Measurements from ENCODE around the gene CLSTN3. TPM values are rescaled to one million over a fixed set of nuclear protein-coding genes. Genes with fewer than 3 reads are reported as not detected.
A peak's percentile ranks its signal among the peaks of the same experiment; 100 is the strongest.

The CLSTN3 gene
- total RNA-seq (10 to 100 TPM; 18.8 to 22.7 TPM), polyA plus RNA-seq (ENCODE audit: insufficient read depth, low read depth, low replicate concordance) (19.9 TPM)
- long read RNA-seq, donor 1, full-length matches to known transcripts, result 7 of 29 reads
- long read RNA-seq, donor 1, partial matches to known transcripts, result 22 of 29 reads
- long read RNA-seq, donor 1, other reads (novel, unspliced or antisense), result 0 of 29 reads
- long read RNA-seq, donor 2, full-length matches to known transcripts, result 1 of 9 reads
- long read RNA-seq, donor 2, partial matches to known transcripts, result 8 of 9 reads
- long read RNA-seq, donor 2, other reads (novel, unspliced or antisense), result 0 of 9 reads

- H3K27me3 ChIP-seq, result no peaks in the 10 kb centered on the region
- DNase-seq, result peak; percentile 89
- no peaks in the 10 kb centered on the region for H3K9me3 ChIP-seq
- peak within 1 kb of the TSS; percentile 24 to 82 for H3K27ac ChIP-seq
- intact Hi-C loops (cut with DNase I; ENCODE audit: low total_unique reads), result no loop called here
- no peaks in the 10 kb centered on the region for H3K36me3 ChIP-seq (ENCODE audit: low read depth, missing control alignments)
- 0 to 1% methylated on average over 12 to 38 of the region's 40 CpGs for WGBS, 2 donors
- no peak for TF ChIP-seq CTCF (IDR thresholded peaks at IDR 0.05)
- TF ChIP-seq POLR2A (IDR thresholded peaks at IDR 0.05), result no peak
- H3K4me1 ChIP-seq, result peaks cover 17% of the 10 kb centered on the region
- peak within 1 kb of the TSS; percentile 57 to 73 for H3K4me3 ChIP-seq
Measured at GRCh38 chr12:7129872-7130691, at the start of gene CLSTN3. Gene CLSTN3, plus strand, starts transcription at chr12:7130371. Its CDS starts 278 bp downstream, at chr12:7130649.

- intact Hi-C loops (cut with DNase I; ENCODE audit: low total_unique reads), result no loop called here
- WGBS, 2 donors, result 91% methylated on average over 14 of the region's 14 CpGs
- no peak for DNase-seq
- H3K36me3 ChIP-seq (ENCODE audit: low read depth, missing control alignments), result no peaks in the 10 kb centered on the region
- H3K9me3 ChIP-seq, result no peaks in the 10 kb centered on the region
- H3K4me1 ChIP-seq, result no peaks in the 10 kb centered on the region
- TF ChIP-seq POLR2A (IDR thresholded peaks at IDR 0.05), result no peak
- TF ChIP-seq CTCF (IDR thresholded peaks at IDR 0.05), result no peak
- H3K4me3 ChIP-seq, result no peak overlapping the region
- H3K27ac ChIP-seq, result no peak overlapping the region
- no peaks in the 10 kb centered on the region for H3K27me3 ChIP-seq
Measured at GRCh38 chr12:7081037-7081436, 49.1 kb upstream of the CLSTN3 start.

GRCh38 chr12:7083125-7083524 lies 47.0 kb upstream of the CLSTN3 start:
- Histone ChIP-seq H3K27ac (no peak overlapping the region), H3K4me3 (no peak overlapping the region), H3K9me3 (no peaks in the 10 kb centered on the region), H3K36me3 (ENCODE audit: low read depth, missing control alignments) (no peaks in the 10 kb centered on the region), H3K27me3 (no peaks in the 10 kb centered on the region), H3K4me1 (no peaks in the 10 kb centered on the region)
- no peak for DNase-seq
- intact Hi-C loops (cut with DNase I; ENCODE audit: low total_unique reads), result no loop called here
- TF ChIP-seq POLR2A (IDR thresholded peaks at IDR 0.05) (no peak), CTCF (IDR thresholded peaks at IDR 0.05) (no peak)

- H3K36me3 ChIP-seq (ENCODE audit: low read depth, missing control alignments), result no peaks in the 10 kb centered on the region
- no peak overlapping the region for H3K4me3 ChIP-seq
- H3K27ac ChIP-seq, result peak overlapping the region in 1 of 2 donors; percentile 57
- H3K27me3 ChIP-seq, result no peaks in the 10 kb centered on the region
- no peak for TF ChIP-seq CTCF (IDR thresholded peaks at IDR 0.05)
- TF ChIP-seq POLR2A (IDR thresholded peaks at IDR 0.05), result no peak
- peaks cover 15% of the 10 kb centered on the region for H3K4me1 ChIP-seq
- WGBS, 2 donors, result 75 to 76% methylated on average over 8 to 11 of the region's 11 CpGs
- H3K9me3 ChIP-seq, result no peaks in the 10 kb centered on the region
- intact Hi-C loops (cut with DNase I; ENCODE audit: low total_unique reads), result no loop called here
- DNase-seq, result no peak
Measured at GRCh38 chr12:7089196-7089871, 40.8 kb upstream of the CLSTN3 start.

All from testis (tissue), 5 donors.